Ascending aorta (tissue), 2 donors: ENCODE results near the gene RGR. TPM values are rescaled to one million over a fixed set of nuclear protein-coding genes. Genes with fewer than 3 reads are reported as not detected.

Experiments used
- DNase-seq, 2 donors: peaks; one replicate each; pipeline ENCODE4 v3.0.0-alpha.2; 2019; ENCODE audit warnings: low spot score in 2 of 2
- H3K27ac ChIP-seq, 2 donors: fragments of 200-600 bp; sonication (generic); one replicate each; pipeline ENCODE4 v1.5.1; 2016 to 2017; ENCODE audit warnings: mild to moderate bottlenecking in 1 of 2
- H3K27me3 ChIP-seq: fragments of 200-600 bp; sonication (generic); one replicate; pipeline ENCODE4 v1.5.1; 2017
- H3K36me3 ChIP-seq, 2 donors: fragments of 200-600 bp; sonication (generic); one replicate each; pipeline ENCODE4 v1.5.1; 2016
- H3K4me1 ChIP-seq, 2 donors: fragments of 200-600 bp; sonication (generic); one replicate each; pipeline ENCODE4 v1.5.1; 2016 to 2017; ENCODE audit warnings: mild to moderate bottlenecking in 1 of 2
- H3K4me3 ChIP-seq, 2 donors: fragments of 200-600 bp; sonication (generic); one replicate each; pipeline ENCODE4 v1.5.1; 2016 to 2017; ENCODE audit warnings: mild to moderate bottlenecking in 1 of 2
- H3K9me3 ChIP-seq, 2 donors: fragments of 200-600 bp; sonication (generic); one replicate each; pipeline ENCODE4 v1.5.1; 2016
- intact Hi-C: fragments of 100-400 bp; cut with DNase I; formaldehyde crosslinking; loops from one replicate; pipeline ENCODE4 v1.15.1; 2023
- total RNA-seq: library from RNA; depleted of rRNA; stranded (reverse); fragments of >200 nt; gene quantifications from one replicate; pipeline ENCODE4 v1.1.0, GENCODE V29; 2016
- TF ChIP-seq, protein P1 (sequence below), 3 experiments: fragments of 200-600 bp in 2 of 3; fragments of 450-650 bp in 1 of 3; sonication (generic) in 2 of 3; IDR thresholded peaks; one replicate each; pipeline ENCODE4 v1.5.1; 2016 to 2019; ENCODE audit warnings: antibody characterized with exemption in 3 of 3, mild to moderate bottlenecking in 1 of 3, moderate library complexity in 1 of 3

Gene RGR
- total RNA-seq, 1 donor from 2014 or later = not detected

DNA sequence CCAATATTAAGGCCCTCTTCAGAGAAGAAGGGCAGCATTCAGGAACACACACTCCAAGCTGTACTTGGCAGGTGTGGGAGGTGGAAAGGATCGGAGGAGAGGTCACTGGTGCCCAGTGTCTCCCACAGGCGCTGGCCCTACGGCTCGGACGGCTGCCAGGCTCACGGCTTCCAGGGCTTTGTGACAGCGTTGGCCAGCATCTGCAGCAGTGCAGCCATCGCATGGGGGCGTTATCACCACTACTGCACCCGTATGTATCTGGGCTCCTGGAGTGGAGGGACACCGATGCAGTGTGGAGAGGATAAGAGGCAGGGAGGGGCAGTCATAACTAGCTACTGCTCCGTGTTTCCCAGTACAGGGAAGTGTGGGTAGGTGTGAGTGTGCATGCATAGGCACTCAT is 3.9 kb downstream of the RGR start:
- TF ChIP-seq, protein P1, sequence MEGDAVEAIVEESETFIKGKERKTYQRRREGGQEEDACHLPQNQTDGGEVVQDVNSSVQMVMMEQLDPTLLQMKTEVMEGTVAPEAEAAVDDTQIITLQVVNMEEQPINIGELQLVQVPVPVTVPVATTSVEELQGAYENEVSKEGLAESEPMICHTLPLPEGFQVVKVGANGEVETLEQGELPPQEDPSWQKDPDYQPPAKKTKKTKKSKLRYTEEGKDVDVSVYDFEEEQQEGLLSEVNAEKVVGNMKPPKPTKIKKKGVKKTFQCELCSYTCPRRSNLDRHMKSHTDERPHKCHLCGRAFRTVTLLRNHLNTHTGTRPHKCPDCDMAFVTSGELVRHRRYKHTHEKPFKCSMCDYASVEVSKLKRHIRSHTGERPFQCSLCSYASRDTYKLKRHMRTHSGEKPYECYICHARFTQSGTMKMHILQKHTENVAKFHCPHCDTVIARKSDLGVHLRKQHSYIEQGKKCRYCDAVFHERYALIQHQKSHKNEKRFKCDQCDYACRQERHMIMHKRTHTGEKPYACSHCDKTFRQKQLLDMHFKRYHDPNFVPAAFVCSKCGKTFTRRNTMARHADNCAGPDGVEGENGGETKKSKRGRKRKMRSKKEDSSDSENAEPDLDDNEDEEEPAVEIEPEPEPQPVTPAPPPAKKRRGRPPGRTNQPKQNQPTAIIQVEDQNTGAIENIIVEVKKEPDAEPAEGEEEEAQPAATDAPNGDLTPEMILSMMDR (IDR thresholded peaks at IDR 0.05) = no peak
- H3K9me3 ChIP-seq = no peaks in the 10 kb centered on the region
- intact Hi-C loops = no loop called here
- no peaks in the 10 kb centered on the region for H3K27me3 ChIP-seq
- no peak overlapping the region for H3K4me3 ChIP-seq
- no peaks in the 10 kb centered on the region for H3K36me3 ChIP-seq
- H3K4me1 ChIP-seq = no peaks in the 10 kb centered on the region
- no peak overlapping the region for H3K27ac ChIP-seq
- DNase-seq = peak in 1 of 2 donors; percentile 57

DNA sequence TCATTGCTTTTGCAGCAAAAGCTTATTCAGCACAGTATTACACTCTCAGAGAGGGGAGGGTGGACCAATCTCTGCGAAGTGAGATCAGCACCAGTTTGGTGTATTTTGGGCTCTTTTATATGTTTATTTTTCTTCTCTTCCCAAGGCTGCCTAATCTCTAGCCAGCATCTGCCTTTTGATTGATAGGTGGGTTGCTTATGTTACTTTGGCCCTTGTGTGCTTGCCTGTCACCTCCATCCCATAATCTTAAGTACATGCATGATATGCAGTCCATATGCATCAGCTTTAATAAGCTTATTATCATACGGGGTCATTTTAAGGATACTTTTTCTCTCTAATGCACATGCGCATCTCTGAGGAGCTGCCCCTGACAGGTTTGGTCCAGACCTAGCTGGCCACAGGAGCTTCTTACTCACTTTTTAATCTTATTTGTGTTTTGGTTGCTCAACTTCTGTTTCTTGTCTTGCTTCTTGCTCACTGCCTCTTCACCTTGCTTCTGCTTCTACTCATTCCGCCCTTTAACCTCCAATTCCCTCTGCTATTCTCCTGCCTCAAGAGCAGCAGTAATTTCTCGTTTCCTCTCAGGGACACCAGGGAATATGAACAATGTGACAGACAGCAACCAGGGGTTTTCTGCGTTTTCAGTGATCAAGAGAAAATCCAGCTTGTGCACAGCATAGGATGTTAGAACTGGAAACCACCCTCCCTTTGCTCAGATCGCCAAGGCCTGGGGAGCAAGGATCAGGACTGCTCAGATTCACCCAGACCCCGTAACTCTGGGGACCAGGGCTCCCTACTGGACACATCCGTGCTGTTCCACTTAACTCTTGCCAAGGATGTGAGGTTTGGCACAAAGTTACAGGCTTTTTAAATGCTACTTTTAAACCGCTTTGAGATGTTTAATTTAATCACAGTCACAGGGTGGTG is 10.0 kb downstream of the RGR start:
- no peaks in the 10 kb centered on the region for H3K27me3 ChIP-seq
- H3K36me3 ChIP-seq = no peaks in the 10 kb centered on the region
- TF ChIP-seq, protein P1 (IDR thresholded peaks at IDR 0.05) = no peak
- no peaks in the 10 kb centered on the region for H3K4me1 ChIP-seq
- no peak overlapping the region for H3K4me3 ChIP-seq
- no peaks in the 10 kb centered on the region for H3K9me3 ChIP-seq
- DNase-seq = peak in 1 of 2 donors; percentile 42
- no peak overlapping the region for H3K27ac ChIP-seq
- intact Hi-C loops = no loop called here

DNA sequence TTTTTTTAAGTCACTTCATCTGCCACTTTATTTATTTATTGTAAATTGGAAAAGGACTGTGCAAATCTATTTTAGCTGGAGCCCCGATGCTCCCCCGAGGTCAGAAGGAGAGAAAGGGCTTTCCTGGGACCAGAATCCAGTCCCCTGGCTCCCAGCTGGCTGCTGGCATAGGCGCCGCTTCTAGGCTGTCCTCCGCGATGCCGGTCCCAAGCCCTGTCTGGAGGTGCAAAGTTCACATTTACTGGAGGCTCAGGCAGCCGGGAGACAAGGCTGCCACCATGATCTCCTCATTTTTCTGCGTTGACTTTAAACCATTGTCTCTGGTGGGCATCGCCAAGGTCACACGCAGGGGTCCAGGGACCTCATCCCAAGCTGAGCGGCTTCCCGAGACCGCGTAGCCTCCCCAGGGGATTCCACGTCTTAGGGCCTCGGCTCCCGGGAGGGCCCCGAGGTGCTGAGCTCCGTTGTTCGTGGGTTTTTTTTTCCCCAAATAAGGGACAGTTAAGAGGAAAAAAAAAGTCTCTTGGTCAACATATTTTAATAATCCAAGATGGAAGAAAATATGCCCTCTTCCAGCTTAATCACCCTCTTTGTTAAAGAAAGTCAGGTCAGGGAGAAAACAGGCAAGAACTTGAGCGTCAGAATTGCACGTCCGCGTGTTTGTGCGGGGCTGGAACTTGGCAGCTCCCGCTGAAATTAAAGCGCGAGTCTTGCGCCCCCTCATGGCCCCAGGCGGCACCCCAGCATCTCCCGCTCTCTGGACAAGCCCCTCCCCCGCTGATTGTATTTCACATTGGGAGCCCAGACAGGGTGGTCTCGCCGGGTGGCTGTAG is 11.9 kb downstream of the RGR start:
- H3K4me3 ChIP-seq = peak overlapping the region in 1 of 2 donors; percentile 0
- no peaks in the 10 kb centered on the region for H3K36me3 ChIP-seq
- no peaks in the 10 kb centered on the region for H3K4me1 ChIP-seq
- intact Hi-C loops = no loop called here
- peak in 1 of 2 donors; percentile 58 for DNase-seq
- H3K27me3 ChIP-seq = no peaks in the 10 kb centered on the region
- TF ChIP-seq, protein P1 (IDR thresholded peaks at IDR 0.05) = peak; percentile 4 to 43 (median 22)
- no peaks in the 10 kb centered on the region for H3K9me3 ChIP-seq
- H3K27ac ChIP-seq = no peak overlapping the region

DNA sequence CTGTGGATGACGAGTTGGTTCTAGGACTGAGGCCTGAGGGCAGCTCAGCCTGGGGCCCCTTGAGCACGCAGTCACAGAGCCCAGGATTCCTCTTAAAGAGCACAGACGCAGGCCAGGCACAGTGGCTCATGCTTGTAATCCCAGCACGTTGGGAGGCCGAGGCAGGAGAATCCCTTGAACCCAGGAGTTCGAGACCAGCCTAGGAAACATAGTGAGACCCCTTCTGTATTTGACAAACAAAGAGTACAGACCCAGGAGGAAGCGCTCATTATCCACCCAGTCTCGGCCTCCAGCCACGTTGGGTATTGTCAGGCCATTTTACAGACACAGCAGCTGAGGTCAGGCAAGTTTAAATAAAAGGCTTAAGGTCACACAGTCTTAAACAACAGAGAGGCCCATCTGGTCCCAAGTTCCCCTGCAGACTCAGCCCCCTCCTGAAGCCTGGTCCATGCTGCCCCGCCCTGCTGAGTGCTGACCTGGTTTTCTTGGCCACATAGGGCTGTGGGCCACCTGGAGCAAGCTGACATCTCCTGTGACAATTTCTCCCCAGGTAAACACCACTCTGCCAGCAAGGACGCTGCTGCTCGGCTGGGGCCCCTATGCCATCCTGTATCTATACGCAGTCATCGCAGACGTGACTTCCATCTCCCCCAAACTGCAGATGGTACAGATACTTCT is 12.6 kb downstream of the RGR start:
- DNase-seq = no peak
- intact Hi-C loops = no loop called here
- Histone ChIP-seq H3K27ac (no peak overlapping the region), H3K9me3 (no peaks in the 10 kb centered on the region), H3K27me3 (no peaks in the 10 kb centered on the region), H3K4me3 (no peak overlapping the region), H3K4me1 (no peaks in the 10 kb centered on the region), H3K36me3 (no peaks in the 10 kb centered on the region)
- TF ChIP-seq, protein P1 (IDR thresholded peaks at IDR 0.05) = peak in 1 of 3 experiments; percentile 1

DNA sequence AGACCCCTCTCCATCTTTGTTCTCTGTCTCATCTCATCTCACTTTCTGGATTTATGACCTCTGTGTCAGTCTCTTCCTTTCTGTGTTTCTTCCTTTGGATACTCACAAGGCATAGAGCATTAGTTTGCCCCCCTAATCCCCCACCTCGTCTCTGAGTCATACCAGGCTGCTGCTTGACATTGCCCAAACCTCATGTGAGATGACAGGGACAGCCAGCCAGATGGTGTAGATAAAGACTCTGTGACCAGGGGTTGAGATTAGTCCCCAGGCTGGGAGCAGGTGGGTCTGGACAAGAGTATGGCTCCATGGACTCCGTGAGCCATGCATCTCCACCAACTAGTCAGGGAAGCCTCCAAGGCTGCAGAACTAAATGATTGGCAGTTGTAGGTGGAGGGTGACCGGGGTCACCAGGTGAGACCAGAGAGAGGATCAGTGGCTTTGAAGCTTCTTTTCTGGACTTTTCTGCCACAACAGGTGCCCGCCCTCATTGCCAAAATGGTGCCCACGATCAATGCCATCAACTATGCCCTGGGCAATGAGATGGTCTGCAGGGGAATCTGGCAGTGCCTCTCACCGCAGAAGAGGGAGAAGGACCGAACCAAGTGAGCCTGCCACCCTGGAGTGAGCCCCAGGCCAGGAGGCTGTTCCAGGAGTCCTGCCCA is 13.3 kb downstream of the RGR start:
- intact Hi-C loops = no loop called here
- Histone ChIP-seq H3K4me1 (no peaks in the 10 kb centered on the region), H3K9me3 (no peaks in the 10 kb centered on the region), H3K27ac (no peak overlapping the region), H3K4me3 (no peak overlapping the region), H3K27me3 (no peaks in the 10 kb centered on the region), H3K36me3 (no peaks in the 10 kb centered on the region)
- TF ChIP-seq, protein P1 (IDR thresholded peaks at IDR 0.05) = no peak
- DNase-seq = peak in 1 of 2 donors; percentile 33
